Activated T-helper 2 cell treated with anti-CD3 and anti-CD28 coated beads, Interferon-gamma antibody, Interleukin-2, Interleukin-4, amounts not matched to agents 10 μg/mL and 5 μg/mL and 100 μg/mL, durations not matched to agents 14 hours and 24 hours and 36 hours (primary cell): Measurements from ENCODE around the gene NPAS3. TPM values are rescaled to one million over a fixed set of nuclear protein-coding genes. Genes with fewer than 3 reads are reported as not detected.

ENCODE experiments used
- DNase-seq: peaks from one replicate; pipeline ENCODE4 v3.0.0; 2021; ENCODE audit warnings: low spot score
- H3K27ac Mint-ChIP-seq: one replicate; pipeline ENCODE4 v1.8.0; 2021; ENCODE audit warnings: mixed read lengths
- H3K27me3 Mint-ChIP-seq: one replicate; pipeline ENCODE4 v1.8.0; 2021; ENCODE audit warnings: low read depth, mixed read lengths
- H3K36me3 Mint-ChIP-seq: one replicate; pipeline ENCODE4 v1.8.0; 2021; ENCODE audit warnings: low read depth, mixed read lengths
- H3K4me1 Mint-ChIP-seq: one replicate; pipeline ENCODE4 v1.8.0; 2021; ENCODE audit warnings: low read depth, mixed read lengths
- H3K4me3 Mint-ChIP-seq: one replicate; pipeline ENCODE4 v1.8.0; 2021; ENCODE audit warnings: low read depth, mild to moderate bottlenecking, moderate library complexity, mixed read lengths
- H3K9me3 Mint-ChIP-seq: one replicate; pipeline ENCODE4 v1.8.0; 2021; ENCODE audit warnings: mixed read lengths
- intact Hi-C: fragments of 100-400 bp; cut with micrococcal nuclease; formaldehyde crosslinking; loops from one replicate; pipeline ENCODE4 v1.15.1; 2023
- total RNA-seq: library from RNA; stranded (reverse); gene quantifications from 2 replicates; pipeline ENCODE4 v1.2.3, GENCODE V29; 2022

NPAS3 gene
- total RNA-seq, 1 donor from 2014 or later, result not detected

GRCh38 chr14:32947792-32948191, 9.1 kb downstream of the NPAS3 start:
- H3K9me3 Mint-ChIP-seq, result no peaks in the 10 kb centered on the region
- H3K36me3 Mint-ChIP-seq, result no peaks in the 10 kb centered on the region
- no peak overlapping the region for H3K4me3 Mint-ChIP-seq
- intact Hi-C loops, result no loop called here
- peaks cover 9% of the 10 kb centered on the region for H3K27me3 Mint-ChIP-seq
- no peak overlapping the region for H3K27ac Mint-ChIP-seq
- H3K4me1 Mint-ChIP-seq, result no peaks in the 10 kb centered on the region
- no peak for DNase-seq

- no peaks in the 10 kb centered on the region for H3K9me3 Mint-ChIP-seq
- intact Hi-C loops, result no loop called here
- no peaks in the 10 kb centered on the region for H3K4me1 Mint-ChIP-seq
- H3K27ac Mint-ChIP-seq, result no peak overlapping the region
- H3K27me3 Mint-ChIP-seq, result peaks cover 5% of the 10 kb centered on the region
- no peak overlapping the region for H3K4me3 Mint-ChIP-seq
- no peaks in the 10 kb centered on the region for H3K36me3 Mint-ChIP-seq
- no peak for DNase-seq
Measured at GRCh38 chr14:32950584-32950983, 11.9 kb downstream of the NPAS3 start.

DNA sequence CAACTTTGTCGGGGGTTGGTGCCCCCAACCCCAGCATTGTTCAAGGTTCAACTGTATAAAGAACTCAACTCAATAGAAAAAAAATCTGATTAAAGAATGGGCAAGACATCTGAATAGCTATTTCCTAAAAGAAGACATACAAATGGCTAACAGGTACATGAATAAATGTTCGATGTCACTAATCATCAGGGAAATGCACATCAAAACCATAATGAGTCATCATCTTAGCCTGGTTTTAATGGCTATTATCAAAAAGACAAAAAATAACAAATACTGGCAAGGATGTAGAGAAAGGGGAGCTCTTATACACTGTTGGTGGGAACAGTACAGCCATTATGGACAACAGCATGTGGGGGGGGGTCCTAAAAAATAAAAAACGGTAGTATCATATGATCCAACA, 28.7 kb downstream of the NPAS3 start:
- H3K27me3 Mint-ChIP-seq, result no peaks in the 10 kb centered on the region

DNA sequence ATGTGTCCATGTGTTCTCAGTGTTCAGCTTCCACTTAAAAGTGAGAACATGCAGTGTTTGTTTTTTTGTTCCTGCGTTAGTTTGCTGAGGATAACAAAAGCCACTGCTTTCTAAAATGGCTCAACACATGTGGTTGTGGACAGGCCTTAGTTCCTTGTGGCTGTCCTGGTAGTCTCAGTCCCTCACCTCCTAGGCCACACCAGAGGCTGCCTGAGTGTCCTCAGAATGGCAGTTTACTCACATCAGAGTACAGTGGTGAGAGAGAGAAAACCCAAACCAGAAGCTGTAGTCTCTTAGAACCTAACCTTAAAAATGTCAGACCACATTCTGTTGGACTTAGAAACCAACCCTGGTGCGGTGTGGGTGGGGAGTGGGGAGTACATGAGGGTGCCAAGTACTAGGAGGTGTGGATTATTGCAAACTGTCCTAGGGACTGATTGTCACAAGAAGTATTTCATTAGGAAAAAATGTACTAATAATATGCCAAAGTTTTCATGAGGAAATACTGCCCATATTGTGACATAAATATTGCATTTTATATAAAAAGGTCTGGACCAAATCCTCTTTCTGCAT, 30.4 kb downstream of the NPAS3 start:
- Mint-ChIP-seq H3K36me3 (no peaks in the 10 kb centered on the region), H3K9me3 (no peaks in the 10 kb centered on the region), H3K4me3 (no peak overlapping the region), H3K27me3 (no peaks in the 10 kb centered on the region), H3K4me1 (no peaks in the 10 kb centered on the region), H3K27ac (no peak overlapping the region)
- intact Hi-C loops, result no loop called here
- DNase-seq, result no peak

More for the DNA sequence above, 28.7 kb downstream of the NPAS3 start:
- H3K36me3 Mint-ChIP-seq, result no peaks in the 10 kb centered on the region
- intact Hi-C loops, result no loop called here
- no peak overlapping the region for H3K4me3 Mint-ChIP-seq
- H3K9me3 Mint-ChIP-seq, result no peaks in the 10 kb centered on the region
- DNase-seq, result no peak
- no peak overlapping the region for H3K27ac Mint-ChIP-seq
- H3K4me1 Mint-ChIP-seq, result no peaks in the 10 kb centered on the region

- Mint-ChIP-seq H3K27ac (no peak overlapping the region), H3K9me3 (no peaks in the 10 kb centered on the region), H3K4me1 (no peaks in the 10 kb centered on the region), H3K4me3 (no peak overlapping the region), H3K36me3 (no peaks in the 10 kb centered on the region), H3K27me3 (no peaks in the 10 kb centered on the region)
- no peak for DNase-seq
- intact Hi-C loops, result no loop called here
Measured at GRCh38 chr14:32977913-32978312, 39.2 kb downstream of the NPAS3 start.

- Mint-ChIP-seq H3K4me1 (no peaks in the 10 kb centered on the region), H3K27me3 (no peaks in the 10 kb centered on the region), H3K9me3 (no peaks in the 10 kb centered on the region), H3K36me3 (no peaks in the 10 kb centered on the region), H3K4me3 (no peak overlapping the region), H3K27ac (no peak overlapping the region)
- DNase-seq, result no peak
- intact Hi-C loops, result no loop called here
Measured at GRCh38 chr14:32978691-32979255, 40.1 kb downstream of the NPAS3 start.

GRCh38 chr14:32980178-32980901, 41.7 kb downstream of the NPAS3 start:
- Mint-ChIP-seq H3K27me3 (no peaks in the 10 kb centered on the region), H3K36me3 (no peaks in the 10 kb centered on the region), H3K4me3 (no peak overlapping the region), H3K9me3 (no peaks in the 10 kb centered on the region), H3K4me1 (no peaks in the 10 kb centered on the region), H3K27ac (no peak overlapping the region)
- no peak for DNase-seq
- intact Hi-C loops, result no loop called here

- no peak for DNase-seq
- no peak overlapping the region for H3K27ac Mint-ChIP-seq
- H3K4me3 Mint-ChIP-seq, result no peak overlapping the region
- no peaks in the 10 kb centered on the region for H3K4me1 Mint-ChIP-seq
- no peaks in the 10 kb centered on the region for H3K36me3 Mint-ChIP-seq
- no peaks in the 10 kb centered on the region for H3K27me3 Mint-ChIP-seq
- no peaks in the 10 kb centered on the region for H3K9me3 Mint-ChIP-seq
- intact Hi-C loops, result no loop called here
Measured at GRCh38 chr14:32980902-32981501, 42.3 kb downstream of the NPAS3 start.

DNA sequence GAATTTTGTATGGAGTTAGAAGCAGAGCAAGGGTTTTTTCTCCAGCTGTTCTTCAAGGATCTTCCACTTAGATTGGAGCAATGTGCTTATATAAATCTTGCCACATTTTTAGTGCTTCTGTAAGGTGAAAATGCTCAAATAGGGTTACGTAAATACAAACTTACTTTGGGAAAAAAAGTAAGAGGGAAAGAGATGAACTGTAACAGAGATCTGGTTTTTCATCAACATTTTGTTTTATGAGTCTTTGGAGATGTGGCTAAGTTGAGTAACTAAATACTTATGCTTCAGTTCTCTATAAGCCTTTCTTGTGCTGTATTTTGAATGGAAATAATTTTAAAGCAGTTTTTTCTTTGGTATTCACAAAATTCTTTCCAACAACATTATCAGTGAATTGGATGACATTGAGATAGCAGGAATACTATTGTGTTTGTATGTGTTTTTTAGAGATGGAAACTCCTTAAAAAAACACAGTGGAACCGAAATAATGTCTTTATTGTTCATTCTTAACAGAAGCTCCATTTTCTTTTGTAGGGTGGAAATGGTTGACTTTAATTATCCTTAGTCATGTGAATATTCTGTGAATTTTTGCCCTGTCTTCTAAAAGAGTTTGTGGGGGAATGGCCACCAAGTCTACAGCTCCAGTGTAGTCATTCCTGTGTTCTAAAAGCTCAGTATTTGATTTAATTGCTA, 45.7 kb downstream of the NPAS3 start:
- DNase-seq, result no peak
- no peaks in the 10 kb centered on the region for H3K27me3 Mint-ChIP-seq
- H3K27ac Mint-ChIP-seq, result no peak overlapping the region
- no peaks in the 10 kb centered on the region for H3K4me1 Mint-ChIP-seq
- H3K9me3 Mint-ChIP-seq, result peaks cover 5% of the 10 kb centered on the region
- no peak overlapping the region for H3K4me3 Mint-ChIP-seq
- no peaks in the 10 kb centered on the region for H3K36me3 Mint-ChIP-seq
- intact Hi-C loops, result no loop called here

DNA sequence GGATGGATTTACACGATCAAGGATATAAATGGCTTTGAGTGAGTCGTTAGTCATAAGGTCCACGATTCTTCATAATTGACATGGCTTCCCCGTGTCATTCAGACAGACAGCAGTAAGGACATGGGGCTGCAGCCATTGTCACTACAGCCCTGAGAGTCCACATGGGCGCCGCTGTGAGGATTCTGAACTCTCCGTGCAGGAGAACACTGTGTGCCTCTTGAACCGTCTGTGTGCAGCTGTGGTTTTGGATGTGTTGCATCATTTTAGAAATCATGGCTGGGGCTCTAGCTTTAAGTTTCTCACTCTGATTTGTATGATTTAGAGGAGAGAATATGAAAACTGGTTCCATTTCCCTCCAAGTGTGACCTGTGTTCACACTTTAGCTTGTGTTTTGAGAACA, 47.2 kb downstream of the NPAS3 start:
- intact Hi-C loops, result no loop called here
- Mint-ChIP-seq H3K4me1 (no peaks in the 10 kb centered on the region), H3K4me3 (no peak overlapping the region), H3K36me3 (no peaks in the 10 kb centered on the region), H3K27me3 (no peaks in the 10 kb centered on the region), H3K27ac (no peak overlapping the region), H3K9me3 (peaks cover 5% of the 10 kb centered on the region)
- no peak for DNase-seq

DNA sequence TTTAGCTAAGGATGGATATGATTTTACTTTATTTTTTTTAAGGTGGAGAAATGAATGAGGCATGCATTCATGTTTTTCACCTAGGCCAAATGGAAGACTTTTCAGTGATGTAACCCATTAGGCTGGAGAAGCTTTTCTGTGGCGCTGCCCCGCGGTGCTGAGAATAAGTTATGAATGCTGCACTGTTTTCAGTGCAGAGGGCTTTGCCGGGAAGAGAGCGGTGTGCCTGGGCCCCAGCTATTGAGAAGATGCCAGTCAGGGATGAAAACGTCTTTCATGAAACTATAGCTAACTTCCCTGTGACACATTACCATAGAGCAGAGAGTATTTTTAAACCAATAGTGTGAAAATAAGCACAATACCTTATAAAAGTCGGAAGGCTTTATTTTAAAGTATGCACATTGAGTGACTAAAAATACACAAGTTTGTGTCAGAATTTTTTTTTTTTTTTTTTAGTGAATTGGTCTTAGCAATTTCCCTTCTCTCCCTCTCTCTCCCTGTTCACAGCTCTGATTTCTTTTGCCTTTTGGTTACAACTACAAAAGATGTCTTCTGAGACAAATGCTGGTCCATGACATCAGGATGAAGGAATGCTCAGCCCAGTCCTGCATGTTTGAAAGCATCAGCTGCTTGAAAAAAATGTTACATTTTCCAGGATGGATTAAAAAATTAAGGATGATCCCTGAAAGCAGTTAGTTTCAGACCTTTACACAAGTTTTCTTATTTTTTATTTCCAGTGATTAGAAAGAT, 48.3 kb downstream of the NPAS3 start:
- no peak overlapping the region for H3K27ac Mint-ChIP-seq
- DNase-seq, result no peak
- H3K27me3 Mint-ChIP-seq, result no peaks in the 10 kb centered on the region
- H3K9me3 Mint-ChIP-seq, result peaks cover 5% of the 10 kb centered on the region
- intact Hi-C loops, result no loop called here
- H3K36me3 Mint-ChIP-seq, result no peaks in the 10 kb centered on the region
- H3K4me3 Mint-ChIP-seq, result no peak overlapping the region
- H3K4me1 Mint-ChIP-seq, result no peaks in the 10 kb centered on the region

DNA sequence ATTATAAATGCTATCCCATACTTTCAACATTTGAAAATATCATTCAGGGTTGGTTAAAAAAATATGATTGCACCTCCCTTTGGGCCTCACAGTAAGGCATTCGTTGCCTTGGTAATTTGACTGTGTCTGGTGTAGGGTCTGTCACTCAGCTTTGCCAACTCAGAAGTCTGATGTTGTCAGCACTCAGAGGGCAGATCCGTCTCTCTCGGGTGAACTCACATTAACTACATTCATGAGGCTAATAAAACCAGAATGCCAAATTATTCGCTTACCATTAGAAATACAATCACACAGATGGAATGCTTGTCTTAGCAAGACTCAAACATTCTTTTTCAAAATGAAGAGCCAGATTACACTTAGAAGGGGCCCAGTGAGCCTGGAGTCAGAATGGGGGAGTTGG, 53.0 kb downstream of the NPAS3 start:
- Mint-ChIP-seq H3K4me1 (no peaks in the 10 kb centered on the region), H3K27me3 (no peaks in the 10 kb centered on the region), H3K27ac (no peak overlapping the region), H3K36me3 (no peaks in the 10 kb centered on the region), H3K4me3 (no peak overlapping the region), H3K9me3 (peaks cover 19% of the 10 kb centered on the region)
- intact Hi-C loops, result no loop called here
- DNase-seq, result no peak
